ENCODE measurements around the gene PEAR1. TPM values are rescaled to one million over a fixed set of nuclear protein-coding genes. Genes with fewer than 3 reads are reported as not detected.

PEAR1 gene
- total and polyA plus RNA-seq, 2 of the 4 experiments (the other 2 are of a cell fraction), result 2.0 to 44.4 TPM

DNA sequence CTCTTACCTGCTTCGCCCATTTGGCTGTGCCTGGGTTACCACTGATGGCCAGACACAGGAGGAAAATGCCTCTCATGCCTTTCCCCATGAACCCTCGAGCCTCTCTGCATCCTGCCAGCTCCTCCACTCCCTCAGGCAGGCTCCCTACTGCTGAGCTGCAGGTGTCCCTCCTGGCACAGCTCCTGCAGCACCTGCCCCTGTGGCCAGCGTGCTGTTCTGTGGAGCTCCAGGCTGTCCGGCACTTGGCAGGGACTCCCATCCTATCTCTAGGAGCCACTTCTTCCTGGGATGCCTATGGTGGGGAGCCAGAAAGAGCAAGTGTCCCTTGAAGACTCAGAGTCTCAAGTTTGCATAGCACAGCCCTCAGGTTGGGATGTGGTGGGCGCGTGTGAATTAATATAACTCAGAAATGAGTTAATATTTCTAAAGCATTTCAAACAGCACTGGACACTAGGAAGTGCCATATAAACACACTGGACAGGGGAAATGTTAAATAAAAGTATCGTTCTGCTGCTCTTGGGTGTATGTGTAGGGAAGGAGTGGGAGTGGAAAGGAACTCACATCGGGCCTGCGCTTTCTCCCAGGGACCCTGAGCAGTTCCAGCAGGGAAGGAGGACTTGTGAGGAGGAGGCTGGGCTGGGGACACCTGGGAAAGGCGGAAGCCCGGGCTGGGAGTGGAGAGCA lies 29.6 kb downstream of the PEAR1 start:
- ChIA-PET POLR2A (ENCODE audit: unreplicated experiment) (no interaction called here), CTCF (interaction anchor here (1.1 kb wide), 1 partner anchor 32 kb away, joined by 3 read pairs; no protein-coding TSS in a partner anchor)
- H4K8ac ChIP-seq (ENCODE audit: low read depth in 2 of 2, low read length in 2 of 2), result no peak overlapping the region
- H4K91ac ChIP-seq (ENCODE audit: insufficient read depth, low read depth, low read length), result no peak overlapping the region
- H2AK5ac ChIP-seq (ENCODE audit: low read depth, low read length), result no peak overlapping the region
- no peaks in the 10 kb centered on the region; the same call in 1 of the 2 replicates for H3K9me1 ChIP-seq (ENCODE audit: insufficient read depth, low read length)
- 7% methylated on average over 5 of the region's 11 CpGs; no CpG with 5 or more reads in 1 of the 2 experiments for WGBS, 2 experiments (ENCODE audit: extremely low coverage in 2 of 2, insufficient read length in 1 of 2)
- in situ Hi-C loops (cut with MboI; ENCODE audit: low sequenced_read_pairs) (no loop called here), intact Hi-C loops (cut with micrococcal nuclease) (loop anchor here (5.0 to 10.0 kb wide), 2 partner anchors 126 to 198 kb away; partner anchors contain the start of genes ISG20L2 and METTL25B), dilution Hi-C loops (cut with HindIII; ENCODE audit: low sequenced_read_pairs, unreplicated experiment) (no loop called here)
- no peak overlapping the region for H2AK9ac ChIP-seq (replicated peaks; ENCODE audit: low read depth, low read length, poor library complexity)
- H4K20me1 ChIP-seq (ENCODE audit: insufficient read depth, low read length), result no peaks in the 10 kb centered on the region; the same call in 1 of the 2 replicates
- peaks cover 2% of the 10 kb centered on the region for H3K4me1 ChIP-seq (ENCODE audit: control insufficient read depth, insufficient read depth, low read length)
- H3K14ac ChIP-seq (replicated peaks; ENCODE audit: low read depth, low read length), result no peak overlapping the region
- no peak overlapping the region for H3K27ac ChIP-seq (ENCODE audit: insufficient read depth, low read length)
- H2BK5ac ChIP-seq (ENCODE audit: low read depth, low read length, poor library complexity, severe bottlenecking), result no peak overlapping the region
- no peak overlapping the region for H3K4me3 ChIP-seq (ENCODE audit: insufficient read depth, low read depth, low read length)
- peaks cover 51% of the 10 kb centered on the region for H3K27me3 ChIP-seq (ENCODE audit: control insufficient read depth, insufficient read depth, low read length)
- H3K23ac ChIP-seq (ENCODE audit: low read depth, low read length), result 0 out of 2 replicates have a peak overlapping the region, but pooled peaks have one; percentile 11
- no peak overlapping the region for H2BK20ac ChIP-seq (ENCODE audit: low read depth, low read length)
- H3K79me1 ChIP-seq (ENCODE audit: low read depth in 1 of 2, low read length in 2 of 2), result no peaks in the 10 kb centered on the region
- H2BK120ac ChIP-seq (ENCODE audit: low read depth, low read length), result no peak overlapping the region
- no peak overlapping the region for H3K56ac ChIP-seq (ENCODE audit: extremely low read depth, insufficient read depth, low read length)
- peak overlapping the region; percentile 28 for H2AFZ ChIP-seq (replicated peaks; ENCODE audit: low read length, poor library complexity)
- DNase-seq, result no peak
- no peak overlapping the region; the same call in 1 of the 2 replicates for H3K4me2 ChIP-seq (ENCODE audit: low read depth, low read length)
- BruUV-seq (replicated peaks), result no TSS peak
- TF ChIP-seq MXI1 (IDR thresholded peaks at IDR 0.05; ENCODE audit: borderline replicate concordance, low read depth, low read length) (no peak), RAD21 (IDR thresholded peaks at IDR 0.05; ENCODE audit: low read length) (no peak)
- no peak overlapping the region for H3K4ac ChIP-seq (ENCODE audit: low read depth, low read length)
- H3K18ac ChIP-seq (ENCODE audit: low read depth, low read length), result no peak overlapping the region
- H3K9ac ChIP-seq (ENCODE audit: low read depth, low read length), result no peak overlapping the region
- no peaks in the 10 kb centered on the region for H3K9me3 ChIP-seq (ENCODE audit: control insufficient read depth, insufficient read depth, low read length)
- no peak overlapping the region for H2BK15ac ChIP-seq (ENCODE audit: low read depth, low read length)
- H3K36me3 ChIP-seq (ENCODE audit: control insufficient read depth, insufficient read depth, low read length), result no peaks in the 10 kb centered on the region
- ATAC-seq (ENCODE audit: low read depth), result no peak
- H4K5ac ChIP-seq (ENCODE audit: low read depth, low read length), result no peak overlapping the region

All from IMR-90 (cell line).